Activated CD4-positive, alpha-beta T cell treated with anti-CD3 and anti-CD28 coated beads, Interleukin-2, amount 50 U/mL, for 4 hours (primary cell): Measurements from ENCODE around the gene PIGT.

Experiments used
- DNase-seq, 2 experiments: peaks; one replicate each; pipeline ENCODE4 v3.0.0-alpha.2; 2020

The PIGT gene

GRCh38 chr20:45432294-45432693, 16.4 kb downstream of the PIGT start:
- DNase-seq: no peak

GRCh38 chr20:45433316-45433715, 17.4 kb downstream of the PIGT start:
- DNase-seq: no peak

DNA sequence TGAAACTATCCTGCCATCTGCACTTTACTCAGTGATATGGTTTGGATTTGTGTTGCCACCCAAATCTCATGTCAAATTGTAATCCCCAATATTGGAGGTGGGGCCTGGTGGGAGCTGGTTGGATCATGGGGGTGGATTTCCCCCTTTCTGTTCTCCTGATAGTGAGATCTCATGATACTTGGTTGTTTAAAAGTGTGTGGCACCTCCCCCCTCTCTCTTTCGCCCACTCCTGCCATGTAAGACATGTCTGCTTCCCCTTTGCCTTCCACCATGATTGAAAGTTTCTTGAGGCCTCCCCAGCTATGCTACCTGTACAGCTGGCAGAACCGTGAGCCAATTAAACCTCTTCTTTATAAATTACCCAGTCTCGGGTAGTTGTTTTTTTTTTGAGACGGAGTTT, 18.0 kb downstream of the PIGT start:
- no peak for DNase-seq

DNA sequence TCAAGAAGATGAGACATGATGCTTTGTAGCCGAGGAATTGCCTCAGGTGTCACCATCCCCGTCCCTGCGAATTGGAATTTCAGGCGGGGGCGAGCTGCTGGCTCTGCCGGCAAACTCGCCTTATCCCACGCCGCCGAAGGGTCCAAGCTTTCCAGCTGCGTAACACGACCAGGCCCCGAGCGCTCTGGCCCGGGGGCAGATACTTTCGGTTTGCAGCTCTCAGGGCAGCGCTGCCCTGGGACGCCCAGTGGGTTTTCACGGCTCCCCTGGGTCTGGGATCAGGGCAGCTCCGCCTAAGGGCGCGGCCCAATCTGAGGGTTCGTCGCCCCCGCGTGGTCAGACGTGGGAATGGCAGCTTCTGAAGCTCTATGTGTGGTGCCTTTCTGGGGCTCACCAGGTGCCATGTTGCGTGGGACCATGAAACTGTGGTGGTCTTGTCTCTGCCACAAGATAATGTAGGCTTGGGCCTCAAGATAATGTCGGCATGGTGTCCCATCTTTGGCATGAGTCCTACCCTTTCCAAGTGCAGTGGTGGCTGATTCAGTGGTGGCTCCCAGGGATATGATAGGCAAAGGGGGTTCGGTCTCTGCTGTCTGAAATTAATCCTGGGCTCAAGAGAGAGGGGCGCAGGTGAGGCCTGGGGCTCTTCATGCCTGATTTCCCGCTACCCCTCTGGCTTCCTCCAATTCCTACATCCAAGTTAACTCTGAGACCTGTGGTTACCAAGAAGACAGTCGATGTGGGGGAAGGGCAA, 21.0 kb downstream of the PIGT start:
- peak; percentile 84 to 87 for DNase-seq

- no peak for DNase-seq
These were observed 24.5 kb downstream of the PIGT start for GRCh38 chr20:45440424-45440823.

DNA sequence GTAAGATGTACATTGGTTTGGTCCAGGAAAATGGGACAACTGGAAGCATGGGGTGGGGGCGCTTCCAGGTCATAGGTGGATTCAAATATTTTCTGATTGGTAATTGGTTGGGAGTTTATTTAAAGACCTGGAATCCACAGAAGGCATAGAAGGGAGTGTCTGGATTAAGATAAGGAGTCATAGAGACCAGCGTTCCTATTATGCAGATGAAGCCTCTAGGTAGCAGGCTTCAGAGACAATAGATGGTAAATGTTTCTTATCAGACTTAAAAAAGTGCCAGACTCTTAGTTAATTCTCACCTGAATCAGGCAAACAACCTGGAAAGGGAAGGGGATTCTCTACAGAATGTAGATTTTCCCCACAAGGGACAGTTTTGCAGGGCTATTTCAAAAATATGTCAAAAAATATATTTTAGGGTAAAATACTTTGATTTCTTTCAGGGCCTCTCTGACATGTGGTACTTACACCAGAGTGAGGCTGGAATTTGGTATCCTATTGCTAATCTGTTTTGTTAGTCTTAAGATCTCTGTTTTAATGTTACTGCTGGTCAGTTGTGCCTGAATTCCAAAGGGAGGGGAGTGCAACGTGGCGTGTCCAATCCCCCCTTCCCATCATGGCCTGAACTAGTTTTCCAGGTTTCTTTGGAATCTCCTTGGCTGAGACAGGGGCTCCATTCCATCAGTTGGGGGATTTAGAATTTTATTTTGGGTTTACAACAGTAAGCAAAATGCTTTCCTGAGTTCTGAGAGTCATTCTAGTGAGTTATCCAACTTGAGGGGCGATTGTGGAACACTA, 25.1 kb downstream of the PIGT start:
- DNase-seq: no peak

GRCh38 chr20:45441746-45442145, 25.8 kb downstream of the PIGT start:
- DNase-seq: no peak

GRCh38 chr20:45444050-45444449, 28.1 kb downstream of the PIGT start:
- DNase-seq: no peak

DNA sequence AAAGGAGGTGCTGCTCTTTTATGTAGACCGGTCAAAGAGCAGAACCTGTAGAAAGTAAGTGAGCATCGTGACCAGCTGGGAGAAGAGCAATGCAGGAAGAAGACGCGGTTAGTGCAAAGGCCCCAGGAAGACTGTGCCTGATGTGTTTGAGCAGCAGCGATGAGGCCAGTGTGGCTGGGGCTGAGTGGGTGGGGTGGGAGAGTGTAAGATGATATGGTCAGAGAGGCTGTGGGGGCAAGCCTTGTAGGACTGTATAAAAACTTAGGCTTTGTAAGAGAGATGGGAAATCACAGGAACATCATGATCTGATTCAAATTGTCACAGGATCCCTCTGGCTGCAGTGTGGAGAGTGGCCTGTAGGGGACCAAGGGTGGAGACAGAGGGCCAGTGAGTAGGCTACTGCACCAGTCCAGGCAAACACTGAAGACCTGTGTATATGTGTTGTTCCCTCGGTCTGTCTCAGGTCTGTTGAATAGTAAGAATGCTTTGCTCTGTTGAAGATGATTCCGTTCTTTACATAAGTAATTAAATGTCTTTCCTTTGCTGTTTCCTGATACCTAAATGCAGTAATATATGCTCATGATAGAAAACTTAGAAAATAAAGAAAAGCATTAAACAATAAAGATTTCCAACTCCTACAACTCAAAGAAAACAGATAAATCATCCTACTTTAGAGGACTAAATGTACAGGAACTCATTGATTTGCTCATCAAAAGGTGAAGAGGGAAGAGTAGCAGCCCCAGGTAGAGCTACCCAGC, 30.0 kb downstream of the PIGT start:
- peak in 1 of 2 experiments; percentile 29 for DNase-seq

DNA sequence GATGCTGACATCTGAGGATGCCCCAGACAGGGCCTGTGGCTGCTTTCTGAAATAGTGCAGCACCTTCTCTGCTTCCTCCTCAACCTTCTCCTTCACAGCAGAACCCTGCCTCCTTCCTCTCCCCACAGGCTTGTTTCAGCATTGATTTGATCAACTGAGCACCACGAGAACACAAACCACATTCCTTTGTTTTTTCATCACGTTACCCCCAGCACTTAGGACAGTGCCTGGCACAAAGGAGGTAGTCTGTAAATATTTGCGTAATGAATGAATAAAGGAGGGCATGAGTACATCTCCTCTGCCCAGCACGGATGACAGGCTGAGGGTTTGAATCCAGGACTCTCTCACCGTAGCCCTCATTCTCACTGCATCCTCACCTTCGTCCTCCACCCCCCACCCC, 32.3 kb downstream of the PIGT start:
- DNase-seq: no peak

GRCh38 chr20:45449528-45449927, 33.6 kb downstream of the PIGT start:
- no peak for DNase-seq

- no peak for DNase-seq
These were observed 34.3 kb downstream of the PIGT start for GRCh38 chr20:45450097-45450818.

- no peak for DNase-seq
These were observed 36.3 kb downstream of the PIGT start for GRCh38 chr20:45452238-45452637.

GRCh38 chr20:45452772-45453691, 37.1 kb downstream of the PIGT start:
- DNase-seq: no peak

- no peak for DNase-seq
These were observed 40.7 kb downstream of the PIGT start for GRCh38 chr20:45456632-45457031.

DNA sequence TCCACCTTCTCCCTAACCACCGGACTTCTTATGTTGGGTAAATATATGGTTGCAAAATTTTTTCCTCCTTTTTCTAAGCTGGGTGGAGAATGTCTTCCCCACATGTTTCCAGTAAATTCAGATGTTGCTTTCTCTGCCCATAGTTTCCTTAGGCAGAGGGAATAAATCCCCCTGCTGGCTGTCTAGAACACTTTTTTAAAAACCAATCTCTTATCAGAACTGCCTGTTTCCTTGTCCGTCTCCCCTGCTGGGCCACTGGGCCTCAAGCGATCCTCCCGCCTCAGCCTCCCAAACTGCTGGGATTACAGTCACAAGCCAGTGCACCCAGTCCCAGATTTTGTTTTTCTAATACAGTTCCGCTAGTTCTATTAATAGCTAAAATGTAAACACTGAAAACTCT, 43.7 kb downstream of the PIGT start:
- no peak for DNase-seq

GRCh38 chr20:45461225-45461624, 45.3 kb downstream of the PIGT start:
- DNase-seq: no peak

DNA sequence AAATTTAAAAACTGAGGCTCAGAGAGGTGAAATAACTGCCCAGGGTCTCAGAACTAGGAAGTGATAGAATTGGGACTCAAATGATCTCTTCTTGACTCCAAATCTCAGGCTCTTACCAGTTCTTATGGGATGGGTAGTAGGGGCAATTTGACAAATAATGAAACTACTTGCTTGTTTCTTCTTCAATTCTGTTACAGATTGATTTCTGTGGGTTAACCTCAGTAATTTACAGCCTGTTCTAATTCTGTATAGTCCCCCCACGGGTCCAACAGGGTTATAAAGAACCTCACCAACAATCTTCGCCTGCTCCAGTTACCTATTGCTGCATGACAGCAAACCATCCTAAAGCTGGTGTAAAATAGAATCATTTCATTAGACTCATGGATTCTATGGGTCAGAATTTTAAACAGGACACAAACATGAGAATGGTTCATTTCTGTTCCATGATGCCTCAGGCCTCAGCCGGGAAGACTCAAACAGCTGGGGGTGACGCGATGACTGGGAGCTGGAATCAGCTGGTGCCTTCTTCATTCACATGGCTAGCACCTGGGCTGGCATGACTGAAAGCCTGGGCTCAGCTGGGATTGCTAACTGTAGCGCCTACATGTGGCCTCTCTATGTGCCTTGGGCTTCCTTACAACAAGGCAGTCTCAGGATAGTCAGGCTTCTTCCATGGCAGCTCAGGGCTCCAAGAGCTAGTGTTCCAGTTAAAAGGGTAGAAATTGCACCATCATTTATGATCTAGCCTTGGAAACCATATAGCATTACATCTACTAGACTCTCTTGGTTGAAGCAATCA, 47.0 kb downstream of the PIGT start:
- no peak for DNase-seq

GRCh38 chr20:45463709-45464108, 47.8 kb downstream of the PIGT start:
- DNase-seq: no peak

DNA sequence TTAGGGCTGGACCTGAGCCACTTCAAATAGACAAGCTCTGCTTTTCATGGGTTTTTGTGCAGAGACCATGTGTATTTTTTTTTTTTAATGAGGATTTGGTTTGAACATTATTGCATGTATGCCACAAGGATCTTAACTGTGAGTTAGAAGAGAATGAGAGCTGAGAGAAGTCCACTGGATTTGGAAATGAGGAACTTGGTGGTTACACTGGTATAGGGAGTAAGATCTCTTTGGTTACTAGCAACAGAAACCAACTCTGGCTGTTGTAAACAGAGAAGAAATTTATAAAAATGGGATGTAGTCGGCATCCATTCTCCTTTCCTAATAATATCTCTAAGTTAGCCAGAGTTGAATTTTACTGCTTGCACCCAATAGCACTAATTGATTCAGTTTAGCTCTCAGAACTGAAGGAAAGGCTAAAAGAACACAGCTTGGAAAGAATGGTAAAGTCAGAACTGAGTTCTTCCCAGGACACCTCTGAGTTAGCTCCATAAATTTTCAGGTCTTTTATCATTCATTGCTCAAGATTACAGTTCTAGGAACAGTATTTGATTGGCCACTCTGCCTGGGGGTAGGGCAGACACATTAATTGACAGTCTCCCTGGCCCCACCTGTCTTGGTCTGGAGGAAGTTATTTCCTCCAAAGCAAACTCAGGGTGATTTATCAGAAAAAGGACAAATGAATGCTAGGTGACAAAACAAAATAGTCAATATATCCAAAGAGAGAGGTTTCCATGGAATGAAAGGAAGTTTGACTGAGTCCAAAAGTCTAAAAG, 49.7 kb downstream of the PIGT start:
- DNase-seq: no peak
